Natural killer cell treated with Interleukin-12 subunit alpha and Interleukin-12 subunit beta and Interleukin-15 and Interleukin-18, amount 100 ng/mL, for 72 hours (primary cell): Measurements from ENCODE around the gene TPST2. TPM values are rescaled to one million over a fixed set of nuclear protein-coding genes. Genes with fewer than 3 reads are reported as not detected.

Source experiments
- ATAC-seq, 2 donors: fragments of 150-1000 bp; cut with Tn5 transposase in 1 of 2; sonication (Bioruptor Pico), chemical (Tn5 transposase) in 1 of 2; 2 replicates each; pipeline ENCODE4 v1.10.0; 2021
- DNase-seq: peaks from one replicate; pipeline ENCODE4 v3.0.0; 2022; ENCODE audit warnings: low spot score
- H3K27ac Mint-ChIP-seq, 2 donors: 1 replicate in 1 of 2; 2 replicates in 1 of 2; pipeline ENCODE4 v1.8.0; 2022; ENCODE audit warnings: mixed read lengths in 2 of 2, mild to moderate bottlenecking in 1 of 2, moderate library complexity in 1 of 2
- H3K27me3 Mint-ChIP-seq, 2 donors: 1 replicate in 1 of 2; 2 replicates in 1 of 2; pipeline ENCODE4 v1.8.0; 2022; ENCODE audit warnings: mixed read lengths in 2 of 2
- H3K36me3 Mint-ChIP-seq: one replicate; pipeline ENCODE4 v1.8.0; 2022; ENCODE audit warnings: mixed read lengths
- H3K4me1 Mint-ChIP-seq, 2 donors: 1 replicate in 1 of 2; 2 replicates in 1 of 2; pipeline ENCODE4 v1.8.0; 2022; ENCODE audit warnings: low read depth in 2 of 2, mixed read lengths in 2 of 2, mild to moderate bottlenecking in 1 of 2
- H3K4me3 Mint-ChIP-seq: one replicate; pipeline ENCODE4 v1.8.0; 2022; ENCODE audit warnings: mixed read lengths
- H3K9me3 Mint-ChIP-seq: 2 replicates; pipeline ENCODE4 v1.8.0; 2022; ENCODE audit warnings: mixed read lengths
- total RNA-seq, 2 donors: library from RNA; stranded (reverse); gene quantifications; one replicate each; pipeline ENCODE4 v1.2.3, GENCODE V29; 2022

TPST2 gene
- total RNA-seq, 2 donors from 2014 or later: 43.1 to 43.6 TPM

- no peaks in the 10 kb centered on the region for H3K36me3 Mint-ChIP-seq
- H3K4me3 Mint-ChIP-seq: peak overlapping the region; percentile 79
Measured at GRCh38 chr22:26581633-26582168, 8.2 kb downstream of the TPST2 start.

GRCh38 chr22:26581026-26581425, 8.9 kb downstream of the TPST2 start:
- Mint-ChIP-seq H3K36me3 (peaks cover 6% of the 10 kb centered on the region), H3K4me3 (peak overlapping the region; percentile 79), H3K9me3 (no peaks in the 10 kb centered on the region), H3K27me3 (no peaks in the 10 kb centered on the region), H3K4me1 (peaks cover 69 to 70% of the 10 kb centered on the region in 2 donors), H3K27ac (peak overlapping the region; percentile 76 to 88)
- ATAC-seq (no peak), DNase-seq (no peak)

More at GRCh38 chr22:26581633-26582168, 8.2 kb downstream of the TPST2 start:
- DNase-seq (no peak), ATAC-seq (no peak)
- no peaks in the 10 kb centered on the region for H3K27me3 Mint-ChIP-seq
- no peaks in the 10 kb centered on the region for H3K9me3 Mint-ChIP-seq
- peak overlapping the region; percentile 76 to 88 for H3K27ac Mint-ChIP-seq
- peaks cover 69 to 70% of the 10 kb centered on the region in 2 donors for H3K4me1 Mint-ChIP-seq

DNA sequence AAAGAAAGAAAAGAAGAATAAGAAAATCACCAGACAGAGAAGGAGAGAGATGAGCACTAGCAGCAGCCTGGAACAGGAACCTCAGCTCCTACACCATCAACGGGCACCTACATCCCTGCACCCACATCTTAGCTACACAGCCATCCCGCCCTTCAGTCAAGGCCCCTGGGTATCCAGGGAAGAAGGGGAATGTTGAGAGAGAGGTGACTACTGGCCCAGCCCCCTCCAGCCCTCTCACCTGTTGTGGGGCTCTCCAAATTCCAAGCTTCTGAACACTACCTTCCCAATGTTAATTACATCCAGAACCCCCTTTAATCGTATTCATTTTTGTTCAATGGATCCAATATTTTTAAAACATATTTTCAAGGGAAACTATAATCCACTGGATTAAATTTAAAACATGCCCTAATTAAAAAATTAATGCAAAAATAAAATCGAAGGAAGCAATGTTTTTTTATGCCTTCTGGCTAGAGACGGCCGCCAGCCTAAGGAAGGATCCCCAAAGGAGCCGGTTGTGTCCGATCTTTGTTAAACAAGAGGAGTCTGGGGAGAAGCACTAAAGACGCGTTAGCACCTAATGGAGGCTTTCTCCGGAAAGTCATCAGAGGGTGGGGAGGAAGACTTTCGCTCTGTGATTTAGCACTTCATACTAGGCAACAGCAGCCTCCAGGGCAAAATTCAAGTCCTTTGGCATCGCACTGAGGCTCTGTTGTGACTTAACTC, 9.5 kb downstream of the TPST2 start:
- ATAC-seq (no peak), DNase-seq (no peak)
- H3K27ac Mint-ChIP-seq: peak overlapping the region; percentile 76 to 88
- H3K4me3 Mint-ChIP-seq: peak overlapping the region; percentile 79
- no peaks in the 10 kb centered on the region for H3K27me3 Mint-ChIP-seq
- H3K9me3 Mint-ChIP-seq: no peaks in the 10 kb centered on the region
- H3K4me1 Mint-ChIP-seq: peaks cover 67 to 68% of the 10 kb centered on the region in 2 donors
- peaks cover 6% of the 10 kb centered on the region for H3K36me3 Mint-ChIP-seq

- DNase-seq: peak; percentile 62
- peak overlapping the region; percentile 76 to 88 for H3K27ac Mint-ChIP-seq
Measured at GRCh38 chr22:26579331-26579886, 10.5 kb downstream of the TPST2 start.

DNA sequence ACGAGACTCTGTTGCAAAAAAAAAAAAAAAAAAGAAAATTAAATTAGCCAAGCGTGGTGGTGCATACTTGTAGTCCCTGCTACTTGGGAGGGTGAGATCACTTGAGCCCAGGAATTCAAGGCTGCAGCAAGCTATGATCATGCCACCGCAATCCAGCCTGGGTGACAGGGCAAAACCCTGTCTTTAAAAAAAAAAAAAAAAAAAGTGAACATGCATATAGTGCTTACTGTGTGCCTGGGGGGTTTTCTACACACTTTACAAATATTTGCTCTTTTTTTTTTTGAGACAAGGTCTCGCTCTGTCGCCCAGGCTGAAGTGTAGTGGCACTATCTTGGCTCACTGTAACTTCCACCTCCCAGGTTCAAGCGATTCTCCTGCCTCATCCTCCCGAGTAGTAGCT, 12.9 kb downstream of the TPST2 start:
- peak overlapping the region in 1 of 2 donors; percentile 88 for H3K27ac Mint-ChIP-seq
- peaks cover 74 to 76% of the 10 kb centered on the region in 2 donors for H3K4me1 Mint-ChIP-seq
- ATAC-seq: no peak
- H3K36me3 Mint-ChIP-seq: peaks cover 6% of the 10 kb centered on the region
- no peaks in the 10 kb centered on the region for H3K27me3 Mint-ChIP-seq
- H3K9me3 Mint-ChIP-seq: no peaks in the 10 kb centered on the region
- no peak for DNase-seq
- no peak overlapping the region for H3K4me3 Mint-ChIP-seq

More at GRCh38 chr22:26579331-26579886, 10.5 kb downstream of the TPST2 start:
- Mint-ChIP-seq H3K4me3 (peak overlapping the region; percentile 79), H3K27me3 (no peaks in the 10 kb centered on the region), H3K4me1 (peaks cover 67% of the 10 kb centered on the region in 2 donors), H3K36me3 (peaks cover 6% of the 10 kb centered on the region), H3K9me3 (no peaks in the 10 kb centered on the region)
- ATAC-seq: peak; percentile 86 to 89

- DNase-seq (peak; percentile 16), ATAC-seq (no peak)
- Mint-ChIP-seq H3K27me3 (no peaks in the 10 kb centered on the region), H3K4me1 (peaks cover 77 to 78% of the 10 kb centered on the region in 2 donors), H3K36me3 (peaks cover 6% of the 10 kb centered on the region), H3K4me3 (peak overlapping the region; percentile 3), H3K9me3 (no peaks in the 10 kb centered on the region), H3K27ac (peak overlapping the region; percentile 35 to 86)
Measured at GRCh38 chr22:26576026-26576680, 13.8 kb downstream of the TPST2 start.

DNA sequence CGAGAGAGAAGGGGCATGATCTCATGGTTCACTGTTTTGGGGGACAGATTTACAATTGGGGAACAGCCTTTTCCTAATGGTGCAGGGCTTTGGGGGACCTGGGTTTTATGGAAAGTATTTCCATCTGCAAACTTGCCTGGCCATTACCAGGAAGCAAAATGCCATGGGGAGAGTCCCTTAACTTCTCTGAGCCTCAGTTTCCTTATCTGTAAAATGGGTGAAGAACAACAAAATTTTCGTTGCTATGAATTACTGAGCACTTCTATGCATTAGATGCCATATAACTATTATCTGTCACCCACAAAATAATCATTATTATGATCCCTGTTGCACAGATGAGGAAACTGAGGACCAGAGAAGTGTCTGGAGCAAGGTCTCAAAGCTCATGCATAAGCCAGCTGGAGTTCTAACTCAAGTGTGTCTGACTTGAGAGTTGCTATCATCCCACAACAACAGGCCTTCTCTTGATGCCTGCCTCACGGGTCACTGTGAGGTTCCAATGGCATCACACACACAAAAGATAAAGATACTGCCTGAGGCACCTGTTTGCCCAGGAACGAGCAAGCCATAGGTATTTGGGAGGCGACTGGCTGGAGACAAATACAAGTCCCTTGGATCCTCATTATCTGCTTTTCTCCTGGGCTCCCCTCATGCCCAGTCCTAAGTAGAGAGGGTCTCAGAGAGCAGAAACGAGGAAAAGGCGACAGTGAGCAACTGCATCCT, 15.8 kb downstream of the TPST2 start:
- peaks cover 6% of the 10 kb centered on the region for H3K36me3 Mint-ChIP-seq
- H3K4me1 Mint-ChIP-seq: peaks cover 70 to 74% of the 10 kb centered on the region in 2 donors
- H3K27me3 Mint-ChIP-seq: no peaks in the 10 kb centered on the region
- peak overlapping the region; percentile 75 to 96 for H3K27ac Mint-ChIP-seq
- DNase-seq (peak; percentile 25), ATAC-seq (no peak)
- H3K4me3 Mint-ChIP-seq: peak overlapping the region; percentile 49
- H3K9me3 Mint-ChIP-seq: no peaks in the 10 kb centered on the region

DNA sequence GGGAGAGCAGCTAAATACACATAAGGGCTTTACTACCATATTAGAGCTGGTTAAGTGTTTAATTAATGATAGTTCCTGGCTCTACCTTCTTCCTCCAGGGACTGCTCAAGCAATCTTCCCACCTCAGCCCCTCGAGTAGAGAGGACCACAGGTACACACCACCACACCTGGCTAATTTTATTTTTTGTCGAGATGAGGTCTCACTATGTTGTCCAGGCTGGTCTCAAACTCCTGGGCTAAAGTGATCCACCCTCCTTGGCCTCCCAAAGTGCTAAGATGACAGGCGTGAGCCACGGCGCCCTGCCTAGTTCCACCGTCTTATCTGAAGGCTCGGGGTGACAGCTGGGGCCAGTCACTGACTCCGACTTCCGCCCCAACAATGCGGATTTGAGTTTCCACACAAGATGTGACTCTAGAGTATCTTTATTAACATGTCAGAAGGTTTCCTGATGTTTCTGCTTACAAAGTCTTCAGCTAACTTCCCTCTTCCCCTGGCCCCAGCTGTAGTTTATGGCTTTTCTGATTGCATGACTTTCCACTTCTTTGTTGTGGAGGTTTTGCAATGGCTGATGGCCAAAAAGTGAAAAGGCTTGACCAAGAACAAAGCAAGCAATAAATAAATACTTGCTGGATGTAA, 16.8 kb downstream of the TPST2 start:
- ATAC-seq: peak; percentile 72 to 85
- Mint-ChIP-seq H3K4me1 (peaks cover 71 to 72% of the 10 kb centered on the region in 2 donors), H3K27ac (peak overlapping the region; percentile 75 to 96)

GRCh38 chr22:26570864-26571525, 18.9 kb downstream of the TPST2 start:
- H3K4me3 Mint-ChIP-seq: no peak overlapping the region
- DNase-seq: peak; percentile 61

More for the DNA sequence above, 16.8 kb downstream of the TPST2 start:
- H3K36me3 Mint-ChIP-seq: peaks cover 6% of the 10 kb centered on the region
- peak overlapping the region; percentile 49 for H3K4me3 Mint-ChIP-seq
- H3K9me3 Mint-ChIP-seq: no peaks in the 10 kb centered on the region
- DNase-seq: peak; percentile 60
- no peaks in the 10 kb centered on the region for H3K27me3 Mint-ChIP-seq

GRCh38 chr22:26570115-26570514, 19.8 kb downstream of the TPST2 start:
- Mint-ChIP-seq H3K9me3 (no peaks in the 10 kb centered on the region), H3K36me3 (no peaks in the 10 kb centered on the region), H3K4me3 (no peak overlapping the region), H3K4me1 (peaks cover 79 to 81% of the 10 kb centered on the region in 2 donors), H3K27me3 (no peaks in the 10 kb centered on the region), H3K27ac (peak overlapping the region; percentile 75 to 96)
- no peak for DNase-seq
- ATAC-seq: no peak

More at GRCh38 chr22:26570864-26571525, 18.9 kb downstream of the TPST2 start:
- Mint-ChIP-seq H3K9me3 (no peaks in the 10 kb centered on the region), H3K27ac (peak overlapping the region; percentile 75 to 96), H3K36me3 (peaks cover under 1% of the 10 kb centered on the region), H3K27me3 (no peaks in the 10 kb centered on the region), H3K4me1 (peaks cover 80% of the 10 kb centered on the region in 2 donors)
- peak in 1 of 2 donors; percentile 60 for ATAC-seq

DNA sequence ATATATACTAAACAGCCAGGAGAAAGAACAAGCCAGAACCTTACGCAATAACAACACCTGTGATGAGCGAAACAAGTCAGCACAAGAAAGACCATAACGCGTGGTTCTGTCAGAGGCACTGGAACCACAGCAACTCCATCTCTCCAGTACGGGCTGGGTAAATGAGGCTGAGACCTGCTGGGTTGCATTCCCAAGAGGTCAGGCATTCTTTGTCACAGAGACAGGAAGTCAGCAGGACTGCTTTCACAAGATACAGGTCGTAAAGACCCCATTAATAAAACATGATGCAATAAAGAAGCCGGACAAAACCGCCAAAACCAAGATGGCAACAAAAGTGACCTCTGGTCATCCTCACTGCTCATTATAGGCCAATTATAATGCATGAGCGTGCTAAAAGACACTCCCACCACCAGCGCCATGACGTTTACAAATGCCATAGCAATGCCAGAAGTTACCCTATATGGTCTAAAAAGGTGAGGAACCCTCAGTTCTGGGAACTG, 21.7 kb downstream of the TPST2 start:
- Mint-ChIP-seq H3K4me3 (peak overlapping the region; percentile 20), H3K4me1 (peaks cover 74 to 79% of the 10 kb centered on the region in 2 donors), H3K36me3 (no peaks in the 10 kb centered on the region), H3K9me3 (no peaks in the 10 kb centered on the region), H3K27me3 (no peaks in the 10 kb centered on the region), H3K27ac (peak overlapping the region; percentile 26 to 83)
- DNase-seq (peak; percentile 49), ATAC-seq (no peak)

GRCh38 chr22:26567610-26568009, 22.3 kb downstream of the TPST2 start:
- Mint-ChIP-seq H3K27me3 (no peaks in the 10 kb centered on the region), H3K36me3 (no peaks in the 10 kb centered on the region), H3K27ac (peak overlapping the region; percentile 26 to 83), H3K4me1 (peaks cover 67 to 77% of the 10 kb centered on the region in 2 donors), H3K9me3 (no peaks in the 10 kb centered on the region), H3K4me3 (peak overlapping the region; percentile 20)
- ATAC-seq (no peak), DNase-seq (no peak)
